Mesenteric fat pad (tissue), 1 donor: Measurements from ENCODE around the gene RNF112. TPM values are rescaled to one million over a fixed set of nuclear protein-coding genes. Genes with fewer than 3 reads are reported as not detected.

Source experiments
- DNase-seq: peaks from one replicate; pipeline ENCODE4 v3.0.0-alpha.2; 2020; ENCODE audit warnings: low spot score
- total RNA-seq: library from RNA; stranded (reverse); fragmentation: NEBNext Ultra II Directional; extraction: Animal tissue kit (Norgen Biotek cat#: 25700); gene quantifications from one replicate; pipeline ENCODE4 v1.2.1, GENCODE V29; 2021
- donor health status: DM: yes; HTN: yes; CAD: no.

The RNF112 gene
- total RNA-seq, 1 donor from 2014 or later: 3.9 TPM

- DNase-seq: no peak
These were observed 23.8 kb upstream of the RNF112 start, which contains the start of gene MFAP4 for GRCh38 chr17:19386974-19387920. TSS of gene MFAP4 (minus strand) at chr17:19387190. CDS start at chr17:19387155, 35 bp downstream.

GRCh38 chr17:19387921-19388521 lies 23.0 kb upstream of the RNF112 start:
- DNase-seq: no peak

- no peak for DNase-seq
These were observed 21.9 kb upstream of the RNF112 start for GRCh38 chr17:19388791-19389785.

- DNase-seq: no peak
These were observed 20.1 kb upstream of the RNF112 start for GRCh38 chr17:19390951-19391350.

GRCh38 chr17:19391432-19391831 lies 19.6 kb upstream of the RNF112 start:
- DNase-seq: no peak

- no peak for DNase-seq
These were observed 18.7 kb upstream of the RNF112 start for GRCh38 chr17:19392303-19392702.

GRCh38 chr17:19397556-19398041 lies 13.4 kb upstream of the RNF112 start:
- peak; percentile 73 for DNase-seq

GRCh38 chr17:19398301-19399181 lies 12.5 kb upstream of the RNF112 start:
- DNase-seq: peak; percentile 90

GRCh38 chr17:19399750-19400450 lies 11.1 kb upstream of the RNF112 start:
- peak; percentile 59 for DNase-seq

GRCh38 chr17:19401321-19402010 lies 9.6 kb upstream of the RNF112 start:
- DNase-seq: peak; percentile 74

GRCh38 chr17:19402171-19402570 lies 8.9 kb upstream of the RNF112 start:
- no peak for DNase-seq

GRCh38 chr17:19403021-19403420 lies 8.0 kb upstream of the RNF112 start:
- DNase-seq: peak; percentile 71

GRCh38 chr17:19404264-19404663 lies 6.8 kb upstream of the RNF112 start:
- DNase-seq: no peak

- DNase-seq: no peak
These were observed 5.9 kb upstream of the RNF112 start for GRCh38 chr17:19405114-19405513.

- peak; percentile 78 for DNase-seq
These were observed 3.3 kb upstream of the RNF112 start for GRCh38 chr17:19407601-19408345.

GRCh38 chr17:19408346-19408710 lies 2.7 kb upstream of the RNF112 start:
- DNase-seq: peak; percentile 16

GRCh38 chr17:19409066-19409465 lies 2.0 kb upstream of the RNF112 start:
- peak; percentile 69 for DNase-seq

GRCh38 chr17:19409509-19409908 lies 1.5 kb upstream of the RNF112 start:
- DNase-seq: peak; percentile 72
